Nephron progenitor cell (in vitro differentiated cells): ENCODE data around the gene NEUROD6.

Experiments
- DNase-seq: peaks from one replicate; pipeline ENCODE4 v3.0.0; 2021
- H3K27ac Mint-ChIP-seq: 2 replicates; pipeline ENCODE4 v1.8.0; 2021; ENCODE audit warnings: mild to moderate bottlenecking, moderate library complexity, mixed read lengths
- H3K27me3 Mint-ChIP-seq: 2 replicates; pipeline ENCODE4 v1.8.0; 2021; ENCODE audit warnings: mild to moderate bottlenecking, low read depth, mixed read lengths; ENCODE audit not compliant: poor library complexity
- H3K36me3 Mint-ChIP-seq: 2 replicates; pipeline ENCODE4 v1.8.0; 2021; ENCODE audit warnings: low read depth, mixed read lengths
- H3K4me1 Mint-ChIP-seq: 2 replicates; pipeline ENCODE4 v1.8.0; 2021; ENCODE audit warnings: mixed read lengths
- H3K4me3 Mint-ChIP-seq: 2 replicates; pipeline ENCODE4 v1.8.0; 2021; ENCODE audit warnings: mild to moderate bottlenecking, moderate library complexity, mixed read lengths
- H3K9me3 Mint-ChIP-seq: 2 replicates; pipeline ENCODE4 v1.8.0; 2021; ENCODE audit warnings: mild to moderate bottlenecking, moderate library complexity, mixed read lengths
- CTCF ChIP-seq: fragments of 200-600 bp; sonication (generic); IDR thresholded peaks from 2 replicates; pipeline ENCODE4 v1.5.0; 2021; ENCODE audit warnings: antibody characterized with exemption

NEUROD6 gene

GRCh38 chr7:31340603-31341002, at the start of gene NEUROD6:
NEUROD6 (minus strand) TSS chr7:31340726; CDS start chr7:31339268, 1,458 bp downstream.
- H3K27me3 Mint-ChIP-seq, result peaks cover 60% of the 10 kb centered on the region

GRCh38 chr7:31384466-31384865, 43.9 kb upstream of the NEUROD6 start:
- H3K4me1 Mint-ChIP-seq, result peaks cover 6% of the 10 kb centered on the region
- DNase-seq, result no peak
- no peak overlapping the region for H3K4me3 Mint-ChIP-seq
- H3K36me3 Mint-ChIP-seq, result no peaks in the 10 kb centered on the region
- no peak overlapping the region for H3K27ac Mint-ChIP-seq
- no peaks in the 10 kb centered on the region for H3K9me3 Mint-ChIP-seq
- H3K27me3 Mint-ChIP-seq, result peaks cover 4% of the 10 kb centered on the region
- TF ChIP-seq CTCF, result no peak

More at GRCh38 chr7:31340603-31341002, at the start of gene NEUROD6:
- DNase-seq, result no peak
- H3K27ac Mint-ChIP-seq, result no peak within 1 kb of the TSS
- no peaks in the 10 kb centered on the region for H3K9me3 Mint-ChIP-seq
- no peak for TF ChIP-seq CTCF
- no peak within 1 kb of the TSS for H3K4me3 Mint-ChIP-seq
- H3K36me3 Mint-ChIP-seq, result no peaks in the 10 kb centered on the region
- H3K4me1 Mint-ChIP-seq, result peaks cover 10% of the 10 kb centered on the region

- Mint-ChIP-seq H3K27ac (no peak overlapping the region), H3K4me1 (no peaks in the 10 kb centered on the region), H3K9me3 (no peaks in the 10 kb centered on the region), H3K36me3 (no peaks in the 10 kb centered on the region), H3K4me3 (no peak overlapping the region), H3K27me3 (peaks cover 4% of the 10 kb centered on the region)
- no peak for TF ChIP-seq CTCF
- DNase-seq, result no peak
Measured at GRCh38 chr7:31382722-31383121, 42.2 kb upstream of the NEUROD6 start.

- peaks cover 2% of the 10 kb centered on the region for H3K27me3 Mint-ChIP-seq
- H3K27ac Mint-ChIP-seq, result no peak overlapping the region
- TF ChIP-seq CTCF, result peak; percentile 73
- H3K36me3 Mint-ChIP-seq, result no peaks in the 10 kb centered on the region
- no peaks in the 10 kb centered on the region for H3K9me3 Mint-ChIP-seq
- H3K4me3 Mint-ChIP-seq, result no peak overlapping the region
- peak; percentile 62 for DNase-seq
- peaks cover 28% of the 10 kb centered on the region for H3K4me1 Mint-ChIP-seq
Measured at GRCh38 chr7:31373337-31374289, 33.1 kb upstream of the NEUROD6 start.

- peaks cover 29% of the 10 kb centered on the region for H3K4me1 Mint-ChIP-seq
- peaks cover 2% of the 10 kb centered on the region for H3K27me3 Mint-ChIP-seq
- no peaks in the 10 kb centered on the region for H3K9me3 Mint-ChIP-seq
- H3K27ac Mint-ChIP-seq, result no peak overlapping the region
- TF ChIP-seq CTCF, result no peak
- H3K36me3 Mint-ChIP-seq, result no peaks in the 10 kb centered on the region
- H3K4me3 Mint-ChIP-seq, result no peak overlapping the region
- DNase-seq, result no peak
Measured at GRCh38 chr7:31372231-31372959, 31.9 kb upstream of the NEUROD6 start.
